HEK293 (cell line): ENCODE data around the gene ATP6AP2.
A peak's percentile ranks its signal among the peaks of the same experiment; 100 is the strongest.

ENCODE experiments used
- BCL11A ChIP-seq: fragments of 450-650 bp; formaldehyde crosslinking; IDR thresholded peaks from 2 replicates; pipeline ENCODE4 v1.5.1; 2016; ENCODE audit warnings: low read depth, missing biosample characterization, missing genetic modification characterization
- GLIS1 ChIP-seq: fragments of 450-650 bp; formaldehyde crosslinking; IDR thresholded peaks from 2 replicates; pipeline ENCODE4 v1.5.1; 2016; ENCODE audit warnings: missing biosample characterization, missing genetic modification characterization
- TRIM28 ChIP-seq: IDR thresholded peaks from 2 replicates; pipeline ENCODE4 v1.6.1; 2011; ENCODE audit warnings: low read length, control low read depth, borderline replicate concordance
- WT1 ChIP-seq: fragments of 450-650 bp; formaldehyde crosslinking; IDR thresholded peaks from 2 replicates; pipeline ENCODE4 v1.5.1; 2016; ENCODE audit warnings: missing biosample characterization, missing genetic modification characterization
- ZFHX2 ChIP-seq: fragments of 450-650 bp; formaldehyde crosslinking; conservative IDR thresholded peaks from 2 replicates; pipeline ENCODE4 v1.5.1; 2016; ENCODE audit warnings: missing biosample characterization, missing genetic modification characterization
- ZNF138 ChIP-seq: fragments of 450-650 bp; formaldehyde crosslinking; IDR thresholded peaks from 2 replicates; pipeline ENCODE4 v1.5.1; 2016; ENCODE audit warnings: missing biosample characterization, missing genetic modification characterization, borderline replicate concordance
- ZNF514 ChIP-seq: fragments of 450-650 bp; formaldehyde crosslinking; IDR thresholded peaks from 2 replicates; pipeline ENCODE4 v1.5.1; 2016; ENCODE audit warnings: missing biosample characterization, missing genetic modification characterization
- ZNF610 ChIP-seq: fragments of 450-650 bp; formaldehyde crosslinking; IDR thresholded peaks from 2 replicates; pipeline ENCODE4 v1.5.1; 2016; ENCODE audit warnings: missing biosample characterization, missing genetic modification characterization, borderline replicate concordance
- ZNF677 ChIP-seq: fragments of 450-650 bp; IDR thresholded peaks from 2 replicates; pipeline ENCODE4 v1.5.0; 2018; ENCODE audit warnings: missing biosample characterization, mild to moderate bottlenecking, missing genetic modification characterization, moderate library complexity
- TF ChIP-seq, protein P1 (sequence below): fragments of 450-650 bp; formaldehyde crosslinking; IDR thresholded peaks from 2 replicates; pipeline ENCODE4 v1.5.0; 2017; ENCODE audit warnings: missing biosample characterization, missing genetic modification characterization, borderline replicate concordance
- TF ChIP-seq, protein P2 (sequence below): fragments of 450-650 bp; formaldehyde crosslinking; IDR thresholded peaks from 2 replicates; pipeline ENCODE4 v1.5.1; 2016; ENCODE audit warnings: missing biosample characterization, missing genetic modification characterization
- TF ChIP-seq, protein P3 (sequence below): fragments of 450-650 bp; formaldehyde crosslinking; IDR thresholded peaks from 2 replicates; pipeline ENCODE4 v1.5.1; 2016; ENCODE audit warnings: missing biosample characterization, missing genetic modification characterization
- TF ChIP-seq, protein P4 (sequence below): fragments of 450-650 bp; formaldehyde crosslinking; IDR thresholded peaks from 2 replicates; pipeline ENCODE4 v1.5.1; 2016; ENCODE audit warnings: missing biosample characterization, missing genetic modification characterization, borderline replicate concordance
- TF ChIP-seq, protein P5 (sequence below): fragments of 450-650 bp; formaldehyde crosslinking; conservative IDR thresholded peaks from 2 replicates; pipeline ENCODE4 v1.5.1; 2016; ENCODE audit warnings: low read depth, missing biosample characterization, missing genetic modification characterization
- TF ChIP-seq, protein P6 (sequence below): fragments of 450-650 bp; formaldehyde crosslinking; IDR thresholded peaks from 2 replicates; pipeline ENCODE4 v1.5.1; 2016; ENCODE audit warnings: missing biosample characterization, missing genetic modification characterization
- TF ChIP-seq, protein P7 (sequence below): fragments of 450-650 bp; formaldehyde crosslinking; IDR thresholded peaks from 2 replicates; pipeline ENCODE4 v1.5.1; 2016; ENCODE audit warnings: missing biosample characterization, missing genetic modification characterization
- TF ChIP-seq, protein P8 (sequence below): fragments of 450-650 bp; formaldehyde crosslinking; IDR thresholded peaks from 2 replicates; pipeline ENCODE4 v1.5.1; 2016; ENCODE audit warnings: missing biosample characterization, missing genetic modification characterization, borderline replicate concordance

ATP6AP2 gene

DNA sequence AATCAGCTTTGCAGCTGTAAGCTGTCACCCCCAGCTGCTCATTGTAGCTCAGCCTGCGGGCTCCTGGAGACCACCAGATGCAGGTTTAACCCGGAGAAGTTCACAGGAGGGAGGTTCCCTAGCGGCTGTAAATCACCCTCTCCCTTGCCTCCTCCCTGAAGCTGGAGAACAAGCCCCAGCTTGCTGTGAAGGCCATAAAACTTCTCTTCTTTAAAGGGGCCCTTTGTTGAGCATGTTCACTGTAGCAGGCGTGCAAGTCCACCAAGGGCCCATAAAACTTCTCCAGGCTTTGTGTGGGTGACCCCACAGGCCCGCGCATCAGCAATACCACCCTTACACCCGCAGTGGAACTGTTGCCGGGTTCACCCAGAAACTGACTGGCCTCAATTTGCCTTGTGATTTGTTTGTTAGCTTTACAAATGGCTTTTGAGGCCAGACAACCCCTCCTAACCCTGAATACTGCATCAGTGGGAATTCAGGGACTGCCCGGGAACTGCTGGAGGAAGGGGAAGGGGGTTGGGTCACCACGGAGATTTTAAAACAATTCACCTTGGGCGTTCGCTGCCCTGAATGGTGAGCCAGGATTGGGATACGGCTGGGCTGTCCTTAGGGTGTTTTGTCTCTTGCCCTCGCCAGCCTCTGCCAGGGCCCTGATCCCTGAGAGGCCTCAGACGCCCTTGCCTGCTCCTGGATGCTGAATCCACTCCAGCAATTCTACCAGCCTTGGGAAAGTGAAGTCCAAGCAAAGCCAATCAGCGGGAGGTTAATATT lies 49.5 kb upstream of the ATP6AP2 start (continued):
- TF ChIP-seq, protein P1, sequence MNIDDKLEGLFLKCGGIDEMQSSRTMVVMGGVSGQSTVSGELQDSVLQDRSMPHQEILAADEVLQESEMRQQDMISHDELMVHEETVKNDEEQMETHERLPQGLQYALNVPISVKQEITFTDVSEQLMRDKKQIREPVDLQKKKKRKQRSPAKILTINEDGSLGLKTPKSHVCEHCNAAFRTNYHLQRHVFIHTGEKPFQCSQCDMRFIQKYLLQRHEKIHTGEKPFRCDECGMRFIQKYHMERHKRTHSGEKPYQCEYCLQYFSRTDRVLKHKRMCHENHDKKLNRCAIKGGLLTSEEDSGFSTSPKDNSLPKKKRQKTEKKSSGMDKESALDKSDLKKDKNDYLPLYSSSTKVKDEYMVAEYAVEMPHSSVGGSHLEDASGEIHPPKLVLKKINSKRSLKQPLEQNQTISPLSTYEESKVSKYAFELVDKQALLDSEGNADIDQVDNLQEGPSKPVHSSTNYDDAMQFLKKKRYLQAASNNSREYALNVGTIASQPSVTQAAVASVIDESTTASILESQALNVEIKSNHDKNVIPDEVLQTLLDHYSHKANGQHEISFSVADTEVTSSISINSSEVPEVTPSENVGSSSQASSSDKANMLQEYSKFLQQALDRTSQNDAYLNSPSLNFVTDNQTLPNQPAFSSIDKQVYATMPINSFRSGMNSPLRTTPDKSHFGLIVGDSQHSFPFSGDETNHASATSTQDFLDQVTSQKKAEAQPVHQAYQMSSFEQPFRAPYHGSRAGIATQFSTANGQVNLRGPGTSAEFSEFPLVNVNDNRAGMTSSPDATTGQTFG (tag by site-specific recombination), result no peak
- TF ChIP-seq, protein P2, sequence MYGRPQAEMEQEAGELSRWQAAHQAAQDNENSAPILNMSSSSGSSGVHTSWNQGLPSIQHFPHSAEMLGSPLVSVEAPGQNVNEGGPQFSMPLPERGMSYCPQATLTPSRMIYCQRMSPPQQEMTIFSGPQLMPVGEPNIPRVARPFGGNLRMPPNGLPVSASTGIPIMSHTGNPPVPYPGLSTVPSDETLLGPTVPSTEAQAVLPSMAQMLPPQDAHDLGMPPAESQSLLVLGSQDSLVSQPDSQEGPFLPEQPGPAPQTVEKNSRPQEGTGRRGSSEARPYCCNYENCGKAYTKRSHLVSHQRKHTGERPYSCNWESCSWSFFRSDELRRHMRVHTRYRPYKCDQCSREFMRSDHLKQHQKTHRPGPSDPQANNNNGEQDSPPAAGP, result peak; percentile 52; the same call in 1 of the 2 replicates
- no peak for TF ChIP-seq ZNF138 (tag by site-specific recombination)
- TF ChIP-seq TRIM28, result peak; percentile 78; the same call in 1 of the 2 replicates
- peak; percentile 44; the same call in 1 of the 2 replicates for TF ChIP-seq ZNF610 (tag by site-specific recombination)
- peak; percentile 96 for TF ChIP-seq GLIS1 (tag by site-specific recombination)
- TF ChIP-seq, protein P3, sequence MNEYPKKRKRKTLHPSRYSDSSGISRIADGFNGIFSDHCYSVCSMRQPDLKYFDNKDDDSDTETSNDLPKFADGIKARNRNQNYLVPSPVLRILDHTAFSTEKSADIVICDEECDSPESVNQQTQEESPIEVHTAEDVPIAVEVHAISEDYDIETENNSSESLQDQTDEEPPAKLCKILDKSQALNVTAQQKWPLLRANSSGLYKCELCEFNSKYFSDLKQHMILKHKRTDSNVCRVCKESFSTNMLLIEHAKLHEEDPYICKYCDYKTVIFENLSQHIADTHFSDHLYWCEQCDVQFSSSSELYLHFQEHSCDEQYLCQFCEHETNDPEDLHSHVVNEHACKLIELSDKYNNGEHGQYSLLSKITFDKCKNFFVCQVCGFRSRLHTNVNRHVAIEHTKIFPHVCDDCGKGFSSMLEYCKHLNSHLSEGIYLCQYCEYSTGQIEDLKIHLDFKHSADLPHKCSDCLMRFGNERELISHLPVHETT, result no peak
- TF ChIP-seq, protein P4, sequence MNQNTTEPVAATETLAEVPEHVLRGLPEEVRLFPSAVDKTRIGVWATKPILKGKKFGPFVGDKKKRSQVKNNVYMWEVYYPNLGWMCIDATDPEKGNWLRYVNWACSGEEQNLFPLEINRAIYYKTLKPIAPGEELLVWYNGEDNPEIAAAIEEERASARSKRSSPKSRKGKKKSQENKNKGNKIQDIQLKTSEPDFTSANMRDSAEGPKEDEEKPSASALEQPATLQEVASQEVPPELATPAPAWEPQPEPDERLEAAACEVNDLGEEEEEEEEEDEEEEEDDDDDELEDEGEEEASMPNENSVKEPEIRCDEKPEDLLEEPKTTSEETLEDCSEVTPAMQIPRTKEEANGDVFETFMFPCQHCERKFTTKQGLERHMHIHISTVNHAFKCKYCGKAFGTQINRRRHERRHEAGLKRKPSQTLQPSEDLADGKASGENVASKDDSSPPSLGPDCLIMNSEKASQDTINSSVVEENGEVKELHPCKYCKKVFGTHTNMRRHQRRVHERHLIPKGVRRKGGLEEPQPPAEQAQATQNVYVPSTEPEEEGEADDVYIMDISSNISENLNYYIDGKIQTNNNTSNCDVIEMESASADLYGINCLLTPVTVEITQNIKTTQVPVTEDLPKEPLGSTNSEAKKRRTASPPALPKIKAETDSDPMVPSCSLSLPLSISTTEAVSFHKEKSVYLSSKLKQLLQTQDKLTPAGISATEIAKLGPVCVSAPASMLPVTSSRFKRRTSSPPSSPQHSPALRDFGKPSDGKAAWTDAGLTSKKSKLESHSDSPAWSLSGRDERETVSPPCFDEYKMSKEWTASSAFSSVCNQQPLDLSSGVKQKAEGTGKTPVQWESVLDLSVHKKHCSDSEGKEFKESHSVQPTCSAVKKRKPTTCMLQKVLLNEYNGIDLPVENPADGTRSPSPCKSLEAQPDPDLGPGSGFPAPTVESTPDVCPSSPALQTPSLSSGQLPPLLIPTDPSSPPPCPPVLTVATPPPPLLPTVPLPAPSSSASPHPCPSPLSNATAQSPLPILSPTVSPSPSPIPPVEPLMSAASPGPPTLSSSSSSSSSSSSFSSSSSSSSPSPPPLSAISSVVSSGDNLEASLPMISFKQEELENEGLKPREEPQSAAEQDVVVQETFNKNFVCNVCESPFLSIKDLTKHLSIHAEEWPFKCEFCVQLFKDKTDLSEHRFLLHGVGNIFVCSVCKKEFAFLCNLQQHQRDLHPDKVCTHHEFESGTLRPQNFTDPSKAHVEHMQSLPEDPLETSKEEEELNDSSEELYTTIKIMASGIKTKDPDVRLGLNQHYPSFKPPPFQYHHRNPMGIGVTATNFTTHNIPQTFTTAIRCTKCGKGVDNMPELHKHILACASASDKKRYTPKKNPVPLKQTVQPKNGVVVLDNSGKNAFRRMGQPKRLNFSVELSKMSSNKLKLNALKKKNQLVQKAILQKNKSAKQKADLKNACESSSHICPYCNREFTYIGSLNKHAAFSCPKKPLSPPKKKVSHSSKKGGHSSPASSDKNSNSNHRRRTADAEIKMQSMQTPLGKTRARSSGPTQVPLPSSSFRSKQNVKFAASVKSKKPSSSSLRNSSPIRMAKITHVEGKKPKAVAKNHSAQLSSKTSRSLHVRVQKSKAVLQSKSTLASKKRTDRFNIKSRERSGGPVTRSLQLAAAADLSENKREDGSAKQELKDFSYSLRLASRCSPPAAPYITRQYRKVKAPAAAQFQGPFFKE (tag by site-specific recombination), result no peak
- TF ChIP-seq, protein P5, sequence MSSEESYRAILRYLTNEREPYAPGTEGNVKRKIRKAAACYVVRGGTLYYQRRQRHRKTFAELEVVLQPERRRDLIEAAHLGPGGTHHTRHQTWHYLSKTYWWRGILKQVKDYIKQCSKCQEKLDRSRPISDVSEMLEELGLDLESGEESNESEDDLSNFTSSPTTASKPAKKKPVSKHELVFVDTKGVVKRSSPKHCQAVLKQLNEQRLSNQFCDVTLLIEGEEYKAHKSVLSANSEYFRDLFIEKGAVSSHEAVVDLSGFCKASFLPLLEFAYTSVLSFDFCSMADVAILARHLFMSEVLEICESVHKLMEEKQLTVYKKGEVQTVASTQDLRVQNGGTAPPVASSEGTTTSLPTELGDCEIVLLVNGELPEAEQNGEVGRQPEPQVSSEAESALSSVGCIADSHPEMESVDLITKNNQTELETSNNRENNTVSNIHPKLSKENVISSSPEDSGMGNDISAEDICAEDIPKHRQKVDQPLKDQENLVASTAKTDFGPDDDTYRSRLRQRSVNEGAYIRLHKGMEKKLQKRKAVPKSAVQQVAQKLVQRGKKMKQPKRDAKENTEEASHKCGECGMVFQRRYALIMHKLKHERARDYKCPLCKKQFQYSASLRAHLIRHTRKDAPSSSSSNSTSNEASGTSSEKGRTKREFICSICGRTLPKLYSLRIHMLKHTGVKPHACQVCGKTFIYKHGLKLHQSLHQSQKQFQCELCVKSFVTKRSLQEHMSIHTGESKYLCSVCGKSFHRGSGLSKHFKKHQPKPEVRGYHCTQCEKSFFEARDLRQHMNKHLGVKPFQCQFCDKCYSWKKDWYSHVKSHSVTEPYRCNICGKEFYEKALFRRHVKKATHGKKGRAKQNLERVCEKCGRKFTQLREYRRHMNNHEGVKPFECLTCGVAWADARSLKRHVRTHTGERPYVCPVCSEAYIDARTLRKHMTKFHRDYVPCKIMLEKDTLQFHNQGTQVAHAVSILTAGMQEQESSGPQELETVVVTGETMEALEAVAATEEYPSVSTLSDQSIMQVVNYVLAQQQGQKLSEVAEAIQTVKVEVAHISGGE (tag by site-specific recombination), result 0 out of 2 replicates have a peak, but pooled peaks have one; percentile 6
- TF ChIP-seq, protein P6, sequence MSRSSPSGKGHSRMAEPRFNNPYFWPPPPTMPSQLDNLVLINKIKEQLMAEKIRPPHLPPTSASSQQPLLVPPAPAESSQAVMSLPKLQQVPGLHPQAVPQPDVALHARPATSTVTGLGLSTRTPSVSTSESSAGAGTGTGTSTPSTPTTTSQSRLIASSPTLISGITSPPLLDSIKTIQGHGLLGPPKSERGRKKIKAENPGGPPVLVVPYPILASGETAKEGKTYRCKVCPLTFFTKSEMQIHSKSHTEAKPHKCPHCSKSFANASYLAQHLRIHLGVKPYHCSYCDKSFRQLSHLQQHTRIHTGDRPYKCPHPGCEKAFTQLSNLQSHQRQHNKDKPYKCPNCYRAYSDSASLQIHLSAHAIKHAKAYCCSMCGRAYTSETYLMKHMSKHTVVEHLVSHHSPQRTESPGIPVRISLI (tag by site-specific recombination), result no peak
- peak; percentile 64 for TF ChIP-seq ZFHX2 (tag by site-specific recombination)
- no peak for TF ChIP-seq ZNF514
- TF ChIP-seq ZNF677 (tag by site-specific recombination), result no peak
- TF ChIP-seq, protein P7, sequence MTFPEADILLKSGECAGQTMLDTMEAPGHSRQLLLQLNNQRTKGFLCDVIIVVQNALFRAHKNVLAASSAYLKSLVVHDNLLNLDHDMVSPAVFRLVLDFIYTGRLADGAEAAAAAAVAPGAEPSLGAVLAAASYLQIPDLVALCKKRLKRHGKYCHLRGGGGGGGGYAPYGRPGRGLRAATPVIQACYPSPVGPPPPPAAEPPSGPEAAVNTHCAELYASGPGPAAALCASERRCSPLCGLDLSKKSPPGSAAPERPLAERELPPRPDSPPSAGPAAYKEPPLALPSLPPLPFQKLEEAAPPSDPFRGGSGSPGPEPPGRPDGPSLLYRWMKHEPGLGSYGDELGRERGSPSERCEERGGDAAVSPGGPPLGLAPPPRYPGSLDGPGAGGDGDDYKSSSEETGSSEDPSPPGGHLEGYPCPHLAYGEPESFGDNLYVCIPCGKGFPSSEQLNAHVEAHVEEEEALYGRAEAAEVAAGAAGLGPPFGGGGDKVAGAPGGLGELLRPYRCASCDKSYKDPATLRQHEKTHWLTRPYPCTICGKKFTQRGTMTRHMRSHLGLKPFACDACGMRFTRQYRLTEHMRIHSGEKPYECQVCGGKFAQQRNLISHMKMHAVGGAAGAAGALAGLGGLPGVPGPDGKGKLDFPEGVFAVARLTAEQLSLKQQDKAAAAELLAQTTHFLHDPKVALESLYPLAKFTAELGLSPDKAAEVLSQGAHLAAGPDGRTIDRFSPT, result peak; percentile 36; the same call in 1 of the 2 replicates
- TF ChIP-seq WT1, result peak; percentile 97
- no peak for TF ChIP-seq BCL11A (tag by site-specific recombination)
- TF ChIP-seq, protein P8, sequence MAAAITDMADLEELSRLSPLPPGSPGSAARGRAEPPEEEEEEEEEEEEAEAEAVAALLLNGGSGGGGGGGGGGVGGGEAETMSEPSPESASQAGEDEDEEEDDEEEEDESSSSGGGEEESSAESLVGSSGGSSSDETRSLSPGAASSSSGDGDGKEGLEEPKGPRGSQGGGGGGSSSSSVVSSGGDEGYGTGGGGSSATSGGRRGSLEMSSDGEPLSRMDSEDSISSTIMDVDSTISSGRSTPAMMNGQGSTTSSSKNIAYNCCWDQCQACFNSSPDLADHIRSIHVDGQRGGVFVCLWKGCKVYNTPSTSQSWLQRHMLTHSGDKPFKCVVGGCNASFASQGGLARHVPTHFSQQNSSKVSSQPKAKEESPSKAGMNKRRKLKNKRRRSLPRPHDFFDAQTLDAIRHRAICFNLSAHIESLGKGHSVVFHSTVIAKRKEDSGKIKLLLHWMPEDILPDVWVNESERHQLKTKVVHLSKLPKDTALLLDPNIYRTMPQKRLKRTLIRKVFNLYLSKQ, result no peak
